ENCODE data around the gene C18orf32. TPM values are rescaled to one million over a fixed set of nuclear protein-coding genes. Genes with fewer than 3 reads are reported as not detected.

Gene C18orf32
- total RNA-seq, 1 experiment from 2014 or later, result 14.0 TPM

DNA sequence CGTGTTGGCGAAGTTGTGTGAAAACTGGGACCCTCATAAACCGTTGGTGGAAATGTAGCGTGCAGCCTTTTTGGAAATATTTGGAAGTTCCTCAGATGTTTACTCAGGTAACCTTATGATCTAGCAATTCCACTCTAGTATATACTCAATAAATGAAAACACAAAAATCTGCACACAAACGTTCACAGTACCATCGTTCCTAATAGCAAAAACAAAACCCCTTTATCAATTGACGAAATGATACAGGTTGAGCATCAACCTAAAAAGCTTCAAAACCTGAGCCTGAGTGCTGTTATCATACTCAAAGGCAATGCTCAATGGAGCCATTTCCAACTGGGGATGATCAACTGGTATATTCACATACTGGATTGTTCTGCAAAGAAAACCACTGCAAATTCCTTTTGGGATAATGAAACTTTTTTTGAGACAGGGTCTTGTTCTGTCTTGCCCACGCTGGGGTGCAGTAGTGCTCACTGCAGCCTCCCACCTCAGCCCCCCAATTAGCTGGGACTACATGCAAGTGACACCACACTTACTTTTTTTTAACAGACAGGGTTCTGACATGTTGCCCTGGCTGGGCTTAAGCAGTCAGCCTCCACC, 777 bp upstream of the C18orf32 start:
- H3K4me3 ChIP-seq (ENCODE audit: low read depth, low read length), result peak overlapping the region; percentile 66; the same call in 1 of the 2 replicates
- Mint-ChIP-seq H3K27ac (ENCODE audit: unreplicated experiment) (no peak overlapping the region), H3K4me3 (ENCODE audit: unreplicated experiment) (peak overlapping the region; percentile 98), H3K27me3 (ENCODE audit: insufficient read depth, unreplicated experiment) (no peaks in the 10 kb centered on the region), H3K36me3 (ENCODE audit: insufficient read depth, unreplicated experiment) (peaks cover 68% of the 10 kb centered on the region), H3K9me3 (ENCODE audit: unreplicated experiment) (no peaks in the 10 kb centered on the region), H3K4me1 (ENCODE audit: low read depth, unreplicated experiment) (no peaks in the 10 kb centered on the region)
- ChIA-PET POLR2A (interaction anchor here (0.6 kb wide), 2 partner anchors 21 to 227 kb away, joined by 3 read pairs; no protein-coding TSS in a partner anchor), CTCF (interaction anchor here (1.2 to 1.3 kb wide), 2 partner anchors 297 to 371 kb away, joined by 3 read pairs; no protein-coding TSS in a partner anchor)
- no peaks in the 10 kb centered on the region for H3K27me3 ChIP-seq (replicated peaks; ENCODE audit: control insufficient read depth, insufficient read depth, low read length)
- TF ChIP-seq, protein P1, sequence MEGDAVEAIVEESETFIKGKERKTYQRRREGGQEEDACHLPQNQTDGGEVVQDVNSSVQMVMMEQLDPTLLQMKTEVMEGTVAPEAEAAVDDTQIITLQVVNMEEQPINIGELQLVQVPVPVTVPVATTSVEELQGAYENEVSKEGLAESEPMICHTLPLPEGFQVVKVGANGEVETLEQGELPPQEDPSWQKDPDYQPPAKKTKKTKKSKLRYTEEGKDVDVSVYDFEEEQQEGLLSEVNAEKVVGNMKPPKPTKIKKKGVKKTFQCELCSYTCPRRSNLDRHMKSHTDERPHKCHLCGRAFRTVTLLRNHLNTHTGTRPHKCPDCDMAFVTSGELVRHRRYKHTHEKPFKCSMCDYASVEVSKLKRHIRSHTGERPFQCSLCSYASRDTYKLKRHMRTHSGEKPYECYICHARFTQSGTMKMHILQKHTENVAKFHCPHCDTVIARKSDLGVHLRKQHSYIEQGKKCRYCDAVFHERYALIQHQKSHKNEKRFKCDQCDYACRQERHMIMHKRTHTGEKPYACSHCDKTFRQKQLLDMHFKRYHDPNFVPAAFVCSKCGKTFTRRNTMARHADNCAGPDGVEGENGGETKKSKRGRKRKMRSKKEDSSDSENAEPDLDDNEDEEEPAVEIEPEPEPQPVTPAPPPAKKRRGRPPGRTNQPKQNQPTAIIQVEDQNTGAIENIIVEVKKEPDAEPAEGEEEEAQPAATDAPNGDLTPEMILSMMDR (IDR thresholded peaks at IDR 0.05; ENCODE audit: insufficient read depth in 1 of 2, low read depth in 1 of 2, low read length in 1 of 2, severe bottlenecking in 1 of 2, unreplicated experiment in 1 of 2), result no peak
- no peaks in the 10 kb centered on the region for H3K9me3 ChIP-seq
- no peak for DNase-seq
- intact Hi-C loops (cut with micrococcal nuclease; ENCODE audit: unreplicated experiment), result no loop called here
- peaks cover 7% of the 10 kb centered on the region for H3K4me1 ChIP-seq
- no TSS peak for BruUV-seq (replicated peaks)
- no peaks in the 10 kb centered on the region for H3K36me3 ChIP-seq (ENCODE audit: control insufficient read depth, insufficient read depth, low read length)

GRCh38 chr18:49486606-49486952, 455 bp downstream of the C18orf32 start:
- intact Hi-C loops (cut with micrococcal nuclease; ENCODE audit: unreplicated experiment), result no loop called here
- no peaks in the 10 kb centered on the region for H3K27me3 Mint-ChIP-seq (ENCODE audit: insufficient read depth, unreplicated experiment)
- Histone ChIP-seq H3K27me3 (replicated peaks; ENCODE audit: control insufficient read depth, insufficient read depth, low read length) (no peaks in the 10 kb centered on the region), H3K4me1 (peaks cover 7% of the 10 kb centered on the region), H3K36me3 (ENCODE audit: control insufficient read depth, insufficient read depth, low read length) (no peaks in the 10 kb centered on the region), H3K4me3 (ENCODE audit: low read depth, low read length) (peak overlapping the region; percentile 66), H3K9me3 (no peaks in the 10 kb centered on the region)
- peak overlapping the region; percentile 89 for H3K27ac Mint-ChIP-seq (ENCODE audit: unreplicated experiment)
- no TSS peak for BruUV-seq (replicated peaks)
- peak in 1 of 2 experiments; percentile 2 for DNase-seq
- peak overlapping the region; percentile 98 for H3K4me3 Mint-ChIP-seq (ENCODE audit: unreplicated experiment)
- CTCF ChIA-PET, result interaction anchor here (1.2 to 1.3 kb wide), 2 partner anchors 298 to 372 kb away, joined by 3 read pairs; no protein-coding TSS in a partner anchor
- no peaks in the 10 kb centered on the region for H3K9me3 Mint-ChIP-seq (ENCODE audit: unreplicated experiment)
- peaks cover 62% of the 10 kb centered on the region for H3K36me3 Mint-ChIP-seq (ENCODE audit: insufficient read depth, unreplicated experiment)
- no peaks in the 10 kb centered on the region for H3K4me1 Mint-ChIP-seq (ENCODE audit: low read depth, unreplicated experiment)
- POLR2A ChIA-PET, result interaction anchor here (0.6 kb wide), 1 partner anchor 273 kb away, joined by 9 read pairs; no protein-coding TSS in a partner anchor
- TF ChIP-seq, protein P1 (IDR thresholded peaks at IDR 0.05; ENCODE audit: insufficient read depth in 1 of 2, low read depth in 1 of 2, low read length in 1 of 2, severe bottlenecking in 1 of 2, unreplicated experiment in 1 of 2), result no peak

DNA sequence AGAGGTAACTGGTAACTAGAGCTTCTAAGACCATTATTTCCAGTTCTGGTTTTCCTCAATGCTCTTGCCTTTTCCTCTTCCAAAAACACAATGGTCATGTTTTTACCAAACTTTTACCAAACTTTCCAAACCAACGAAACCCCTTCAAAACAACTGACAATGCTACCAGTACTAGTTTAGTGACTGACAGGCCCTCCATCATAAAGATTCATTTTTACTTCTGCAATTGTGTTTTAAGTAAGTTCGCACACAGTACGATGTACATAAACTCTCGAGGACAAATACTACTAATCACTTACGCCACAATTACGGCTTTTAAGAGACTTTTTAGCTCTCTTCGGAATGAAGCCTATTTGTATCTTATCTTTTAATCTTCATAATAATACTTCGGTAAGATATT, 900 bp downstream of the C18orf32 start:
- Histone ChIP-seq H3K4me1 (peaks cover 7% of the 10 kb centered on the region), H3K9me3 (no peaks in the 10 kb centered on the region), H3K4me3 (ENCODE audit: low read depth, low read length) (peak overlapping the region; percentile 66), H3K36me3 (ENCODE audit: control insufficient read depth, insufficient read depth, low read length) (no peaks in the 10 kb centered on the region), H3K27me3 (replicated peaks; ENCODE audit: control insufficient read depth, insufficient read depth, low read length) (no peaks in the 10 kb centered on the region)
- no peak for DNase-seq
- BruUV-seq (replicated peaks), result no TSS peak
- ChIA-PET CTCF (no interaction called here), POLR2A (interaction anchor here (0.6 kb wide), 1 partner anchor 273 kb away, joined by 9 read pairs; no protein-coding TSS in a partner anchor)
- Mint-ChIP-seq H3K4me1 (ENCODE audit: low read depth, unreplicated experiment) (no peaks in the 10 kb centered on the region), H3K27me3 (ENCODE audit: insufficient read depth, unreplicated experiment) (no peaks in the 10 kb centered on the region), H3K36me3 (ENCODE audit: insufficient read depth, unreplicated experiment) (peaks cover 59% of the 10 kb centered on the region), H3K4me3 (ENCODE audit: unreplicated experiment) (peak overlapping the region; percentile 98), H3K9me3 (ENCODE audit: unreplicated experiment) (no peaks in the 10 kb centered on the region), H3K27ac (ENCODE audit: unreplicated experiment) (peak overlapping the region; percentile 89)
- TF ChIP-seq, protein P1 (IDR thresholded peaks at IDR 0.05; ENCODE audit: insufficient read depth in 1 of 2, low read depth in 1 of 2, low read length in 1 of 2, severe bottlenecking in 1 of 2, unreplicated experiment in 1 of 2), result no peak
- intact Hi-C loops (cut with micrococcal nuclease; ENCODE audit: unreplicated experiment), result no loop called here

All from Caco-2 (cell line).